ENCODE results near the gene DNAH3.

GRCh38 chr16:20928774-20929411, 221.8 kb downstream of the DNAH3 start:
- TF ChIP-seq ZNF766 (CRISPR knock-in tag; IDR thresholded peaks at IDR 0.05; ENCODE audit: borderline replicate concordance) (no peak), JUN (CRISPR knock-in tag; IDR thresholded peaks at IDR 0.05) (no peak), ZNF121 (CRISPR knock-in tag; IDR thresholded peaks at IDR 0.05) (no peak), ZZZ3 (CRISPR knock-in tag; IDR thresholded peaks at IDR 0.05; ENCODE audit: borderline replicate concordance) (no peak), CEBPZ (IDR thresholded peaks at IDR 0.05; ENCODE audit: low read length) (no peak), RBM39 (IDR thresholded peaks at IDR 0.05; ENCODE audit: low read depth, low read length, poor library complexity, severe bottlenecking) (no peak), MXD1 (CRISPR knock-in tag; IDR thresholded peaks at IDR 0.05) (no peak), SP4 (CRISPR knock-in tag; IDR thresholded peaks at IDR 0.05) (no peak), ZNF616 (CRISPR knock-in tag; IDR thresholded peaks at IDR 0.05; ENCODE audit: low read depth) (no peak)

Data from HepG2 (cell line).